Stimulated activated CD8-positive, alpha-beta memory T cell treated with anti-CD3 and anti-CD28 coated beads, Interleukin-4, amount 100 ng/mL, for 1 hour (primary cell): ENCODE measurements around the gene TRPM1.
"Not testable (repeated sequence)": the region's sequence is repeated elsewhere in the genome, so short reads cannot be mapped to it uniquely, and the experiment has no call there.

Source experiments
- DNase-seq, 2 donors: peaks; one replicate each; pipeline ENCODE4 v3.0.0-alpha.2; 2020; ENCODE audit warnings: low read depth in 2 of 2, low spot score in 1 of 2

The TRPM1 gene

GRCh38 chr15:31125061-31125460, 23.5 kb upstream of the TRPM1 start:
- DNase-seq: no peak

GRCh38 chr15:31116423-31117030, 15.0 kb upstream of the TRPM1 start:
- no peak for DNase-seq

GRCh38 chr15:31111091-31111647, 9.6 kb upstream of the TRPM1 start:
- DNase-seq: no peak

GRCh38 chr15:31108836-31109235, 7.3 kb upstream of the TRPM1 start:
- DNase-seq: no peak

GRCh38 chr15:31106495-31107300, 5.2 kb upstream of the TRPM1 start:
- no peak for DNase-seq

- DNase-seq: no peak
Observed at GRCh38 chr15:31104003-31104402, 2.5 kb upstream of the TRPM1 start.

- no peak for DNase-seq
Observed at GRCh38 chr15:31102374-31103342, 1.1 kb upstream of the TRPM1 start.

- DNase-seq: no peak
Observed at GRCh38 chr15:31102039-31102321, 455 bp upstream of the TRPM1 start.

- no peak for DNase-seq
Observed at GRCh38 chr15:31100738-31101137, 787 bp downstream of the TRPM1 start.

- no peak for DNase-seq
Observed at GRCh38 chr15:31098953-31099740, 2.4 kb downstream of the TRPM1 start.

- no peak for DNase-seq
Observed at GRCh38 chr15:31098491-31098917, 3.0 kb downstream of the TRPM1 start.

GRCh38 chr15:31096563-31096962, 5.0 kb downstream of the TRPM1 start:
- DNase-seq: no peak

GRCh38 chr15:31091481-31091880, 10.0 kb downstream of the TRPM1 start:
- no peak for DNase-seq

GRCh38 chr15:31090766-31091165, 10.8 kb downstream of the TRPM1 start:
- no peak for DNase-seq

GRCh38 chr15:31089368-31090047, 12.0 kb downstream of the TRPM1 start:
- DNase-seq: no peak

- no peak for DNase-seq
Observed at GRCh38 chr15:31088672-31089367, 12.7 kb downstream of the TRPM1 start.

- DNase-seq: not testable (repeated sequence)
Observed at GRCh38 chr15:31088041-31088440, 13.5 kb downstream of the TRPM1 start.

GRCh38 chr15:31086344-31086743, 15.2 kb downstream of the TRPM1 start:
- DNase-seq: no peak

GRCh38 chr15:31085359-31085758, 16.2 kb downstream of the TRPM1 start:
- DNase-seq: no peak

- no peak for DNase-seq
Observed at GRCh38 chr15:31084176-31084575, 17.3 kb downstream of the TRPM1 start.
